ENCODE data around the gene SEPTIN8.
A peak's percentile ranks its signal among the peaks of the same experiment; 100 is the strongest.

The SEPTIN8 gene

GRCh38 chr5:132708645-132709044, 68.4 kb downstream of the SEPTIN8 start:
- H3K4me3 ChIP-seq (ENCODE audit: control insufficient read depth, low read depth, low read length), result no peak overlapping the region
- DNase-seq (ENCODE audit: low read depth), result no peak
- no peak for TF ChIP-seq CTCF (conservative IDR thresholded peaks at IDR 0.05; ENCODE audit: control insufficient read depth, insufficient read depth, low read depth, low read length)

GRCh38 chr5:132704875-132705274, 72.2 kb downstream of the SEPTIN8 start:
- TF ChIP-seq CTCF (conservative IDR thresholded peaks at IDR 0.05; ENCODE audit: control insufficient read depth, insufficient read depth, low read depth, low read length), result no peak
- no peak overlapping the region for H3K4me3 ChIP-seq (ENCODE audit: control insufficient read depth, low read depth, low read length)
- DNase-seq (ENCODE audit: low read depth), result peak; percentile 51
